ENCODE data around the gene CNTN2.

GRCh38 chr1:204997591-204998355, 45.2 kb upstream of the CNTN2 start:
- no peak for TF ChIP-seq CTCF (conservative IDR thresholded peaks at IDR 0.05)
- TF ChIP-seq EZH2 (IDR thresholded peaks at IDR 0.05; ENCODE audit: low read depth) = no peak

Data from PC-9 (cell line).